C4-2B (cell line): Measurements from ENCODE around the gene KIAA1755.

ENCODE experiments used
- CTCF ChIP-seq: fragments of 450-650 bp; conservative IDR thresholded peaks from 2 replicates; pipeline ENCODE4 v1.5.1; 2017; ENCODE audit warnings: mild to moderate bottlenecking
- ZFX ChIP-seq: fragments of 450-650 bp; IDR thresholded peaks from 2 replicates; pipeline ENCODE4 v1.6.1; 2017

- TF ChIP-seq CTCF (no peak), ZFX (no peak)
These were observed 8.5 kb upstream of the KIAA1755 start for GRCh38 chr20:38269040-38269439.
